ENCODE data around the gene METTL21A.
A peak's percentile ranks its signal among the peaks of the same experiment; 100 is the strongest.
"Not testable (repeated sequence)": the region's sequence is repeated elsewhere in the genome, so short reads cannot be mapped to it uniquely, and the experiment has no call there.

METTL21A gene

DNA sequence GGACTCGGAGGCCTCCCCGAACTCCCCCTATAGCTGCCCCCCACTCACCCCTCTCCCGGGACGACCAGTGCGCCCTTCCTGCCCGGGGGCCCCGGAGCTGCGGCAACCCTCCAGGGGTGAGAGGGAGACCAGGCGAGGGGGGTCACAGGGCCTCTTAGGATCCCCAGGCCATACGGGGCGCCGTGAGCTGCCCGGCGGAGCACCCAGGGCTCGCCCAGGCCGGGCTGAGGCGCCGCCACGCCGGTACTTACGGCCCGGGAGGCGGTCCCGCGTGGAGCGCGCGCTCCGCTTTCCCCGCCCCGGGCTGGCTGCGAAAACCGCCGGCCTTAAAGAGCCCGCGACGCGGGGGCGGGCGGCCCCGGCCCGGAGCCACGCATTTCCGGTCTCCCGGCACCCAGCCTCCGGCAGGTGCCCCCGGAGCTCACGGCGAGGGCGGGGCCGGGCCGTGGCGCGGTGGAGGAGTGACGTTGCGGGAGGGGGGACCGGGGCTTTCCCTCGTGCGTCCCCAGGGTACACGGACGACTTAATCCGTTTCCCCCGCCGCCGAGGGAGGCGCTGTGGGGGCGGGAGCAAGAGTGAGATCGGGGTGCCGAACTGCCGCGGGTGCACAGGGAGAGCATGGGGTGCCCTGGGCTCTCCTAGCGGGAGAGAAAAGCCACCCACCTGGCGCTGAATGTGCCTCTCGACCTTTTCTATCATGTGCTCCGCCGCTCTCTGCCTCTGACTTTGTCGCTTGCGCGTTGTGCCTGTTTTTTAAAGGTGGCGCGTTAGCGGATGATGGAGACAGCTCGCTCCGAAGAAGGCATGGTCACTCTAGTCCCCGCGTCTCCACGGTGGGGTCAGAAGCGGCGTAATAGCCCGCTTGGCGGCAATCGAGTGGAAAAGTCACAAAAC lies at the start of gene METTL21A:
TSS of gene METTL21A (minus strand) at position 381 of the 894 bp plus-strand sequence. CDS start 1,019 bp downstream, outside the sequence.
- intact Hi-C loops (cut with DNase I), result loop anchor here (1.0 to 5.0 kb wide), 4 partner anchors 86 to 642 kb away; partner anchors contain the start of genes CCNYL1 and PIKFYVE

DNA sequence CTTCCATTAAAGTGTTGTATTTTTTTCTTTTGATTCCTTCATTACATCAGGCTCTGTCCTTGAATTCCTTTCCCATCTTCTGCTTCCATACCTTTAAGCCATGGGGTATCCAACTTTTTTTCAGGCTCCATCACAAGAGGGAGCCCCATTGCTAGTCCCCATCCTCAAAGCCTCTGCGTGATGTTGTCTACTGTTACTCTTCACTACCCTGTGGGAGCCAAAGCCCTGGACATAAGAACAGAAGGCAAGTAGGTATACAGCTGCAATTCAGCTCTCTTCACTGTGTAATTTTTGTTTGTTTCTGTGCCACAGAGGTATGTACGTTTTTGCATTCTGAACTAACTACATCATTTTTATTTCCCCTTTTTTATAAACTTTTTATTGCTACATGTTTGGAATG lies 49.6 kb upstream of the METTL21A start:
- intact Hi-C loops (cut with DNase I), result no loop called here
- DNase-seq, result no peak

More for the DNA sequence above, at the start of gene METTL21A:
- DNase-seq, result peak; percentile 73 to 98 (median 84)

DNA sequence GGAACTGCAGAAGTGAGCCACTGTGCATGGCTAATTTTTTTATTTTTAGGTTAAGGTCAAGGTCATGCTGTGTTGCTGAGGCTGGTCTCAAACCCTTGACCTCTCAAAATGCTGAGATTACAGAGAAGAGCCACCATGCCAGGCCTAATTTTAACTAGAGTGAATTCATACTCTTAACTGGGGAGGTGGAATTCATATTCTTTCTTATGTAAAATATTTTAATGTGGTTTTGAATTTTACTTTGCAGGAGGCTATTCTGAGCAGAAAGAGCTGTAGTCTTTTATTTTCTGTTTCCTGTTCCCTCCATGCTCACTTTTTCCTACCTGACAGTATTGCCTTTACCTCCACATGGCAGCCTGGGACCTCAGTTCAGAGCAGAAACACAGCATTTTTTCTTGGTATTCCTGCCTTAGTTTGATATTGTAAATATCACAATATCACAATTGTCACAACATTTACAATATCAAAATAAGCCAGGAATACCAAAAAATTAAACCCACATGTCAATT lies 49.1 kb upstream of the METTL21A start:
- DNase-seq, result no peak
- intact Hi-C loops (cut with DNase I), result no loop called here

DNA sequence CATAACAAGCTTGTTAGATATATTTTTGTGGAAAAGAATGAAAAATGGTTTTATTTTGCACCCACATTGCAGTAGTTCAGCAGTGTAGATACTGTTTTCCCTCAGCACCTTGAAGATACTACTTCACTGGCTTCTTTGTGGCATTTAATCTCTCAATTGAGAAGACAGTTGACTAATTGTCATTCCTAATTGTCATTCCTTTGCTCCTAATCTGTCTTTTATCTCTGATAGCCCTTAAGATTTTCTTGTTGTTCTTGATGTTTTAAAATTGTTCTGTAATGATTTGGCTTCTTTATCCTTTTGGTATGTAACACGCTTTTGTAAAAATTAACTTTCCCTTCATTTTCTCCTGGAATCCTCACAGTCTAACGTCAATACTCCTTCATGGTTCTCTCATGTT lies 48.2 kb upstream of the METTL21A start:
- no peak for DNase-seq
- intact Hi-C loops (cut with DNase I), result no loop called here

DNA sequence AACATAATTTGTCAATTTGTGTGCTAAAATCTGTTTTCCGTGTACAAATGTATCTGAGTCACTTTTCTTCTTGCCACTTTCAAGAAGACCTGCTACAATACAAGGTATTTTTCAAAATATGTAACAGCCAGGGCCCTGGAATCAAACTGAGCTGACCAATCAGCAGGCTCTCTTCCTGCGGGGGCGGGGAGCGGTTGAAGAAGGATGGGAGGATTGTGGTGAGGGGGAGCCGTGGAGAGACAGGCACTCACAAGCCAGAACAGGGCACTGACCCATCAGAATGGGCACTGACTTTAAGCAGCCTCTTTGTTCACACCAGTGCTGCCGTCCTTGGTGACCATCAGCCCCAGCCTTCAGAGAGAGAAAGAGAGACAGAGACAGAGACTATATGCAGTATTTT lies 45.7 kb upstream of the METTL21A start:
- peak in 7 of 10 donors; percentile 22 to 87 (median 56) for DNase-seq
- intact Hi-C loops (cut with DNase I), result no loop called here

DNA sequence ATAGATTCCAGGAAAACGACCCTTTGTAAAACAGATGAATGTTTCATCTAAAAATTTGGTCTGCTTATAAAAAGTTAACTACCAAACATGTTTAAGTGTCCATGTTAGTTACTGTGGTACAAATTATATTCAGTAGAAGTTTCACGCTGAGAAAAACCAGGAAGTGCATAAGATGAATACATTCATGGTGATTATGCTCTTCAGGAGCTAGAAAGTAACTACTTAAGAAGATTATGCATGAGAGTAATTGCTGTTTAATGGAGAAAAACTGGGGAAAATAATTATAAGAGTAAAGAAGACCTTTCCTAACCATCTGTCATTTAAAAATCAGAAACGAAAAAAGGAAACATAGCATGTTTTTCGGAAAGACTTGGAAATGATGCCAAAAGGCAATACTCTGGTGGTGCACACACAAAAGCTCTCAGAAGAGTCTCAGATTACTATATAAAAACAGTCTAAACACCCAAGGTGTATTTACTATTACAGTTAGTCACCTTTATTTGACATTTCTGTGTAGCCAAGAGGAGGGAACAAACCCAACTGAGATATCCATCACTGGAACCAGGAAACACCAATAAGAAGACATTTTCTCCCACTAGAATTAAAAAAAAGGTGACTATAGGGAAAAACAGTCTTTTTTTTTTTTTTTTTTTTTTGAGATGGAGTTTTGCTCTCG lies 38.8 kb upstream of the METTL21A start:
- intact Hi-C loops (cut with DNase I), result no loop called here
- no peak for DNase-seq

DNA sequence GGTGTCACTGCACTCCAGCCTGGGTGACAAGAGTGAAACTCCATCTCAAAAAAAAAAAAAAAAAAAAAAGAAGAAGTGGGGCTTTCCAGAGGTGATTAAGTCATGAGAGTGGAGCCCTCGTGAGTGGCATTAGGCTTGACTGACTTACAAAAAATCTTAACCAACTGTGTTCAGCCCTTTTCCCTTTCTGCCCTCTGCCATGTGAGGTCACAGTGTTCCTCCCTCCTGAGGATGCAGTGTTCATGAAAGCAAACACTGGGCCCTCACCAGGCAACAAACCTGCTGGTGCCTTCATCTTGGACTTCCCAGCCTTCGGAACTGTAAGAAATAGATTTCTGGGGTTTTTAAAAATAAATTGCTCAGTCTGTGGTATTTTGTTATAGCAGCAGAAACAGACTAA lies 37.0 kb upstream of the METTL21A start:
- no peak for DNase-seq
- intact Hi-C loops (cut with DNase I), result no loop called here

DNA sequence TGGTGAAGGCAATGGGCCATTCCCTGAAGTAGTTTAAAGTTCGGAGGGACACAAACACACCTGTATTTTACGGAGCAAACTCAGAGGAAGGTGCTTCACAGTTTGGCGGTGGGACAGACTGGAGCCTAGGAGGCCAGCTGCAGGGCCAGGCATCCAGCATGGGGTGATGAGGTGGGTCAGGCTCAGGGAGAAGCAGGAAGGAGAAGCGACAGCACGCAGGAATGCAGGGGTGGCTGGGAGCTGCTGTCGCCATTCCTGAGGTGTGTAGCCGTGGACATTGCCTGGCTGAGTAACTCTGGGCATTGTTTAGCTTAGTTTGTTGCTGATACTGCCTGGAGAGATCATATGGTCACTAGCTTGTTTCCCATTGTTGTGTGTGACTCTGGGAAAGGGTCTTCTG lies 35.8 kb upstream of the METTL21A start:
- DNase-seq, result no peak
- intact Hi-C loops (cut with DNase I), result no loop called here

DNA sequence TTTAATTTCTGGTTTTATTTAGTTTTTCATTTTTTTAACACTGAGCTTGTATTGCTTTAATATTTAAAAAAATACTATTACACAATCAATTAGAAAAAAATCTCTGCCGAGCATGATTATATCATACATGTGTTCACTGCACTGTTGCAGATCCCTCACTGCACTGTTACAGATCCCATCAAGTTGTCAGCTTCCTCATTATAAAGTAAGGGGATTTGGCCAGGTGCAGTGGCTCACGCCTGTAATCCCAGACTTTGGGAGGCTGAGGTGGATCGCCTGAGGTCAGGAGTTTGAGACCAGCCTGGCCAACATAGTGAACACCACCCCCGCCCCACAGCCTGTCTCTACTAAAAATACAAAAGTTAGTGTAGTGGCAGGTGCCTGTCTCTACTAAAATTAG lies 33.0 kb upstream of the METTL21A start:
- intact Hi-C loops (cut with DNase I), result no loop called here
- DNase-seq, result no peak

DNA sequence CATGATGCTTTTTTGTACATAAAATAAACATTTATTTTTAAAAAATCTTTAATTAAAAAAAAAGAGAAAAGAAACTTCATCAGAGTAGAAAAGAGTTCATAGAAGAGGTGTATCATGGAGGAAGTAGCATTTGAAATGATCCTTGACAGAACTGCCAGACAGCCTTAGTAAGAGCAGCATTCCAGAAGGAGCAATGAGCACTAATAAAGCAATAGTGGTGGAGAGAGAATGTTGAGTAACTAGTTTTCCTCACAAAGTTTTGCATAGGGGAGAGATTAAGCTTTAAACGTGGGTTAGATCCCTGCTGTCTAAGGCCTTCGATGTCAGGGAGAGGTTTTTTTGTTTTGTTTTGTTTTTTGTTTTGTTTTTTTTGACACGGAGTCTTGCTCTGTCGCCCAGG lies 29.8 kb upstream of the METTL21A start:
- intact Hi-C loops (cut with DNase I), result no loop called here
- DNase-seq, result no peak

DNA sequence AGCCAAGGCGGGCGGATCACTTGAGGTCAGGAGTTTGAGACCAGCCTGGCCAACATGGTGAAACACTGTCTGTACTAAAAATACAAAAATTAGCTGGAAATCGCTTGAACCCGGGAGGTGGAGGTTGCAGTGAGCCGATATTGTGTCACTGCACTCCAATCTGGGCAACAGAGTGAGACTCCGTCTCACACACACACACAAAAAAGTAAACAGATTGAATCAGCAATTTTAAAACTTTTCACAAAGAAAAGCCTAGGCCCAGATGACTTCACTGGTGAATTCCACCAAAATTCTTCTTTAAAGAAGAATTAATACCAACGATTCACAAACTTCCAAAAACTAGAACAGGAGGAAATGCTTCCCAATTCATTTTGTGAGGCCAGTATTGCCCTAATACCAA lies 21.4 kb upstream of the METTL21A start:
- intact Hi-C loops (cut with DNase I); DNase-seq: not testable (repeated sequence)

DNA sequence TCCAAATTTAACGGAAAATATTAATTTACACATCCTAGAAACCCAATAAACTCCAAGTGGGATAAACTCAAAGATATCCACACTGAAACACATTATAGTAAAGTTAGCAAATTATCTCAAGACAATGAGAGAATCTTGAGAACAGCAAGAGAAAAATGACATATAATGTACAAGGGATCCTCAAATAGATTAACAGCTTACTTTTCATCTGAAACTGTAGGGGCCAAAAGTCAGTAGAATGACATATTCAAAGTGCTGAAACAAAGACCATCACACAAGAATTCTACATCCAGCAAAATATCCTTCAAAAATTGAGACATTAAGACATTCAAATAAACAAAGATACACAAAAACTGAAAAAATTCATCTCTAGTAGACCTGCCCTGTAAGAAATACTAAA lies 18.7 kb upstream of the METTL21A start:
- intact Hi-C loops (cut with DNase I), result no loop called here
- DNase-seq, result no peak

DNA sequence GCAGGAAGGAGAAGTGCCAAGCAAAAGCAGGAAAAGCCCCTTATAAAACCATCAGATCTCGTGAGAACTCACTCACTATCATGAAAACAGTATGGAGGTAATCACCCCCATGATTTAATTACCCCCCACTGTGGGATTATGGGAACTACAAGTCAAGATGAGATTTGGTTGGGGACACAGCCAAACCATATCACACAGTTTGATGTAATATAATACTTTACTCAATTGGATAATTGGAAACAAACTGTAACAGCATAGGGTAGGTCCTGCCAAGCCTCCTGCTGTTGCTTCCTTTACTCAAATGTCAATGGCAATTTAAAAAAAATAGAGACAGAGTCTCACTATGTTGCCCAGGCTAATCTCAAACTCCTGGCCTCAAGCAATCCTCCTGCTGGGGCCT lies 15.5 kb upstream of the METTL21A start:
- no peak for DNase-seq
- intact Hi-C loops (cut with DNase I), result no loop called here

DNA sequence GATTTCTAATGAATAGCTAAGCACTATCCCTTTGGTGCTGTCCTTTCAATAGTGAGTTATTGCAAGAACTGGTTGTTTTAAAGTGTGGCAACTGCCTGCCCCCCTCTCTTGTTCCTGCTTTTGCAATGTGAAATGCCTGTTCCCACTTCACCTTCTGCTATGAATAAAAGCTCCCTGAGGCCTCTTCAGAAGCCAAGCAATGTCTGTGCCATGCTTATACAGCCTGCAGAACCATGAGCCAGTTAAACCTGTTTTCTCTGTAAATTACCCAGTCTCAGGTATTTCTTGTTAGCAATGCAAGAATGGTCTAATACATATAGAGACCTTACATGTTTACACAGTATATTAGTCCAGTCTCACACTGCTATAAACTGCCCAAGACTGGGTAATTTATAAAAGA lies 15.0 kb upstream of the METTL21A start:
- DNase-seq, result no peak
- intact Hi-C loops (cut with DNase I), result no loop called here

DNA sequence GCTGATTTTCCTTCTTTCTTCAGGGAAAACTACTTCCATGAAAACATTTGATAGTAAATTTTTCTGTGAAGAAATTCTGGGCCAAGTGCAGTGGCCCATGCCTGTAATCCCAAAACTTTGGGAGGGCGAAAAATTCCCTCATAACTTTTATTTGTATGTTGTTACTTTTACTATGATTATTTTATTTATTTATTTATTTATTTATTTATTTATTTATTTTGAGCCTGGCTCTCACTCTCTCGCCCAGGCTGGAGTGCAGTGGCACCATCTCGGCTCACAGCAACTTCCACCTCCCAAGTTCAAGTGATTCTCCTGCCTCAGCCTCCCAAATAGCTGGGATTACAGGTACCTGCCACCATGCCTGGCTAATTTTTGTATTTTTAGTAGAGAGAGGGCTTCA lies 14.1 kb upstream of the METTL21A start:
- intact Hi-C loops (cut with DNase I), result not testable (repeated sequence)

DNA sequence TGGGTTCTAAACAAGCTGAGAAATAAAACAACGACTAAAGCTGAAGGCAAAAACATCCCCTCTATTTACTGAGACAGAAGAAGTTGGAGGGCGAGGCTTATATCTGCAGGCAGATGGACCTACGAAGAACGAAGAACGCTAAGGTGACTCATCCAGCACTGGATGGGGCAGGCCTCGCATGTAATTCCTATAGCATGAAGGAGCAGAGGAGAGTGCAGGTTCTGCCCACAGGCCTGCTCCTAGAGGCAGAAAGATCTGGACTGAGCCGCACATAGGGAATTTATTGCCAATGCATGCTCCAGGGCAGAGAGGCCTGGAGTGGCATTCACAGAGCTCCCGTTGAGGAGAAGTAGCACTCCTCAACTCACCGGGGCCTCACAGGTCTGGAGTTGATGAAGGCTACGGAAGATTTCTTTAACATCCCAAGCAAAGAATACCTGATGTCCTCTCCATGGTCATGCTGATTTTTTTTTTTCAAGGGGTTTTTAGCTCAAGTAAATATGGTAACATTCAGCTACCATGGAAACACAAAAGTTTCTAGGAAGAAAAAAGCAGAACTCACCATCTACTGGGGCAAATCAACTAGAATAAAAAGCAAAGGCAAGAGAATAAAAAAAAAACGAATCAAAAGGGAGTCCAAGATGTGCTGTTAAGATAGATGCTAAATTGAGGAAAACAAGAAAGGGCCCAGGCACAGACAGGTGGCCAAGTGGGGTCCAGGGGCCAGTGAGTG lies 10.4 kb upstream of the METTL21A start:
- intact Hi-C loops (cut with DNase I), result no loop called here
- DNase-seq, result no peak

More for the DNA sequence above, 14.1 kb upstream of the METTL21A start:
- DNase-seq, result not testable (repeated sequence)

DNA sequence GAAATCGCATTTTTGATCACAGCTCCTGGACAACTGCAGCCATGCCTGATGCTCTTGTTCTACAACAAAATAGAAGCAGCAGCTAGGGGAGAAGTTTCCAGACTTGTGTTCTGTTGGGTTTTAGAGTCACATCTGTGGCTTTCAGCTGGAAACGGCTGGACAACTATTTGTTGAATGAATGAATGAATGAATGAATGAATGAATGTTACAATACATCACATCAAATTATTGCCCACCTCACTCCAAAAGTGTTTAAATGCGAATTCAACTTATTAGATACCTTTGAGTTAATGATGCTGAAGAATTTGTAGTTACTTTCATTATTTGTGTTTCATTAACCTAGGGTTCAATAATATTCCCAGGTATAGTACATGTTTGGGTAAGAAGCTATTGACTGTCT lies 8.5 kb upstream of the METTL21A start:
- intact Hi-C loops (cut with DNase I), result no loop called here

DNA sequence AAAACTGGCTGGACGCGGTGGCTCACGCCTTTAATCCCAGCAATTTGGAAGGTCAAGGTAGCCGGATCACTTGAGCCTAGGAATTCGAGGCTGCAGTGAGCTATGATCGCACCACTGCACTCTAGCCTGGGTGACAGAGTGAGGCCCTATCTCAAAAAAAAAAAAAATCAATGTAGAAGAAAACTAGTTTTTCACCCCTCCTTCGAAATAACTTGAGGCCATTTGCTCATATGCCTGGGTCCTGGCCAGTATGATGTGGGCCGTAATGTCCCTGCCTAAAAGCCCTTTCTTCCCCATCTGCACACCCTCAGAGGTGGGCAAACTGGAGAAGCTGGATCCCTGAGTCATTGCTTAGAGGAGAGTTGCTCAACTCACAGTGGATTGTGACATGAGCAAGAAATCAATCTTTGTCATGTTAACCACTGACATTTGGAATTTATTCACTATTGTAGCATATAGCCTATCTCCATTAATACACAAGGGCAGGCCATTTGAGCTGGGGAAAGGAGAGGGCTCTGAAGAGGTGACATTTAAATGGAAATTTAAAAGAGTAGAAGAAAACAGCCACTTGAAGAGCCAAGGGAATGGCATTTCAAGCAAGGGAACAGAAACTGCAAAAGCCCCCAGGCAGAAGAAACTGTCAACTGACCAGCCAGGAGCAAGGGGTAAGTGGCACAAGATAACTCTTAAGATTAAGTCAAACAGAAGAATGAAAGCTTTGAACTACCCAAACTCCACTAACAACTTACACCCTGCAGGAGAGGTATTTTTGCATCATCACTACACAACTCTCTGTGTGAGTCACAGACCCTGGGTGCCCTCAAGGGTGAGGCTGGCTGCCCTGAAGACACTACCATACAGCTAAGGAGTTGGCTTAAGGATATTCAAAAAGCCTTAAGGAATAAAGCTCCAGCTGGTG lies 7.6 kb upstream of the METTL21A start:
- DNase-seq, result no peak
- intact Hi-C loops (cut with DNase I), result no loop called here

More for the DNA sequence above, 8.5 kb upstream of the METTL21A start:
- no peak for DNase-seq

DNA sequence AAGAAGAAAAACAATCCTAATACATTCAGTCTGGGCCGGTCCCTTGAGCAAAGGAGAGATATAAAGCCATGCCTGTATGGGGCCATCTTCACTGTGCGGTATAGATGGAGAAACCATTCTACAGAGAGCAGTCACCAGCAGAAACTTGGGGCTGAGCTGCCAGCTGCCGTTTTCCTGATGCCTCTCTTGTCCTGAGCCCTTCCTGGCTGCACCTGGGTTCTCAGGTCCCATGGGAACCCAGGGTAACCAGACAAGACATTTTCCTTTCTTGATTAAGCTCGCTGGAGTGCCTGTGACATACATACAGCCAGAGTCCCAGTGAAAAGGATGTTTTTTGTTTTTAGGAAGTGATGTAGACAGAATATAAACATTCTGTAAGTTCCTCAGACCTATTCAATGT lies 5.3 kb upstream of the METTL21A start:
- intact Hi-C loops (cut with DNase I), result no loop called here
- no peak for DNase-seq

DNA sequence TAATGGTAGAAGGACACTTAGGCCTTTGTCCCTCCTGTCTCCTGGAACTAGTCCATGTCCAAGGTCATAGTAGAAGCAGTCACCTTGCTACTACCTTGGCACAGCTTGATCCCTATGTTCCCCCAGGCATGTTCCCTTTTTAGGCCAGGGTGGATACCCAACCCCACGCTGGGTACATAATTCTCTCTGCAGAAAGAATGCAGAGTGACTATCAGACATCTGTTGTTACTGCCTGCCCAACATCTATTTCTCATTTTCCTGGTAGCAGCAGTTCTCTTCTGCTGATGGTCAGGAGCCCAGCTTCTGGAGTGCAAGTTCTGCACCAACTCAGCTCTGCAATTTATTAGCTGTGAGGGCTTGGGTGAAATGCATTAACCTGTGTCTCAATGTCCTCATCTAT lies 4.4 kb upstream of the METTL21A start:
- intact Hi-C loops (cut with DNase I), result loop anchor here (5.0 kb wide), 2 partner anchors 103 to 638 kb away; partner anchors contain the start of gene PIKFYVE
- DNase-seq, result no peak
